Loucy (cell line): ENCODE data around the gene BACH2.

Experiments
- H2AFZ ChIP-seq: fragments of 200-600 bp; sonication (generic); 2 replicates; pipeline ENCODE4 v1.6.0; 2016; ENCODE audit warnings: antibody characterized with exemption, mild to moderate bottlenecking, low read length, moderate library complexity
- H3F3A ChIP-seq: fragments of 200-600 bp; 2 replicates; pipeline ENCODE4 v1.6.0; 2016; ENCODE audit warnings: antibody characterized with exemption, low read depth, mild to moderate bottlenecking
- H3K27me3 ChIP-seq: fragments of 200-600 bp; sonication (generic); 2 replicates; pipeline ENCODE4 v1.6.1; 2014; ENCODE audit warnings: low read length, mild to moderate bottlenecking; ENCODE audit not compliant: insufficient read depth, poor library complexity, severe bottlenecking
- H3K36me3 ChIP-seq: fragments of 200-600 bp; sonication (generic); 2 replicates; pipeline ENCODE4 v1.6.1; 2016; ENCODE audit warnings: low read length; ENCODE audit not compliant: insufficient read depth
- H3K4me1 ChIP-seq: fragments of 200-600 bp; sonication (generic); 2 replicates; pipeline ENCODE4 v1.5.1; 2014; ENCODE audit warnings: low read length, mild to moderate bottlenecking; ENCODE audit not compliant: insufficient read depth, poor library complexity, severe bottlenecking
- H3K4me2 ChIP-seq: fragments of 200-600 bp; sonication (generic); 2 replicates; pipeline ENCODE4 v1.6.0; 2014; ENCODE audit warnings: antibody characterized with exemption, low read length, low read depth, mild to moderate bottlenecking; ENCODE audit not compliant: poor library complexity, severe bottlenecking
- H3K4me3 ChIP-seq: fragments of 200-600 bp; sonication (generic); 2 replicates; pipeline ENCODE4 v1.5.1; 2014; ENCODE audit warnings: low read length, mild to moderate bottlenecking, mixed read lengths; ENCODE audit not compliant: poor library complexity, severe bottlenecking
- H3K79me2 ChIP-seq: fragments of 200-600 bp; sonication (generic); 2 replicates; pipeline ENCODE4 v1.6.1; 2014; ENCODE audit warnings: low read length; ENCODE audit not compliant: insufficient read depth
- H3K9ac ChIP-seq: fragments of 200-600 bp; sonication (generic); 2 replicates; pipeline ENCODE4 v1.6.0; 2014; ENCODE audit warnings: mild to moderate bottlenecking, low read depth, low read length, moderate library complexity; ENCODE audit not compliant: poor library complexity, severe bottlenecking
- H3K9me2 ChIP-seq: fragments of 200-600 bp; sonication (generic); replicated peaks from 2 replicates; pipeline ENCODE4 v1.6.1; 2016; ENCODE audit warnings: low read depth, low read length, mixed read lengths
- H3K9me3 ChIP-seq: fragments of 200-600 bp; sonication (generic); 2 replicates; pipeline ENCODE4 v1.6.1; 2014; ENCODE audit warnings: mild to moderate bottlenecking, antibody characterized with exemption, low read length, low read depth; ENCODE audit not compliant: insufficient read depth
- H4K20me1 ChIP-seq: fragments of 200-600 bp; sonication (generic); 2 replicates; pipeline ENCODE4 v1.6.0; 2014; ENCODE audit warnings: antibody characterized with exemption, low read length, mild to moderate bottlenecking; ENCODE audit not compliant: insufficient read depth, poor library complexity, severe bottlenecking
- CTCF ChIP-seq: fragments of 200-600 bp; sonication (generic); conservative IDR thresholded peaks from 2 replicates; pipeline ENCODE4 v1.5.1; 2014; ENCODE audit warnings: mild to moderate bottlenecking, antibody characterized with exemption, low read length
- EZH2phosphoT487 ChIP-seq: fragments of 200-600 bp; IDR thresholded peaks from 2 replicates; pipeline ENCODE4 v1.6.1; 2018; ENCODE audit warnings: antibody characterized with exemption, mild to moderate bottlenecking, moderate library complexity, borderline replicate concordance

The BACH2 gene

DNA sequence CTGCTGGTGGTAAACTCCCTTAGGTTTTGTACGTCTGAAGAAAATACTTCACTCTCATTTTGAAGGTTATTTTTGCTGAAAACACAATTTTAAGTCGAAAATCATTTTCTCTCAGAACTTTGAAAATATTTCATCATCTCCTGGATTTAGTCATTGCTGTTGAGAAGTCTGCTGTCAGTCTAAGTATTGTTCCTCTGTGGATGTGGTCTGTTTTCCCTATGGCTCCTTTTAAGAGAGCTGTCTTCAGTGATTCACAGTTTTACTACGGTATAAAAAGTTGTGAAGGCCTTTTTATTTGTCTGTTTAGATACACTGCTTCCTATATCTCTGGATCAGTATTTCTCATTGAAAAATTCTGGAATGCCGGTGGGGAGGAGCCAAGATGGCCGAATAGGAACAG is 243.0 kb downstream of the BACH2 start:
- Histone ChIP-seq H3K4me1 (peaks cover 5% of the 10 kb centered on the region), H3K4me2 (no peak overlapping the region), H2AFZ (no peak overlapping the region), H3K9me2 (no peaks in the 10 kb centered on the region), H3K27me3 (no peaks in the 10 kb centered on the region), H3K4me3 (no peak overlapping the region), H3F3A (no peaks in the 10 kb centered on the region), H3K9me3 (peaks cover 7% of the 10 kb centered on the region; the same call in 1 of the 2 replicates), H3K36me3 (peaks cover 12% of the 10 kb centered on the region), H3K79me2 (no peaks in the 10 kb centered on the region), H3K9ac (no peak overlapping the region), H4K20me1 (no peaks in the 10 kb centered on the region)
- TF ChIP-seq EZH2phosphoT487 (no peak), CTCF (no peak)

GRCh38 chr6:90049295-90049694 is 247.3 kb downstream of the BACH2 start:
- no peaks in the 10 kb centered on the region for H4K20me1 ChIP-seq
- H3K36me3 ChIP-seq = peaks cover 12% of the 10 kb centered on the region
- TF ChIP-seq EZH2phosphoT487 = no peak
- TF ChIP-seq CTCF = no peak
- H3F3A ChIP-seq = no peaks in the 10 kb centered on the region
- peaks cover 27% of the 10 kb centered on the region for H3K4me1 ChIP-seq
- H3K9ac ChIP-seq = no peak overlapping the region
- no peak overlapping the region for H2AFZ ChIP-seq
- peaks cover 7% of the 10 kb centered on the region; the same call in 1 of the 2 replicates for H3K9me3 ChIP-seq
- H3K4me3 ChIP-seq = no peak overlapping the region
- no peaks in the 10 kb centered on the region for H3K27me3 ChIP-seq
- no peak overlapping the region for H3K4me2 ChIP-seq
- no peaks in the 10 kb centered on the region for H3K9me2 ChIP-seq
- H3K79me2 ChIP-seq = 0 out of 2 replicates have a peak, but pooled peaks cover 3% of the 10 kb centered on the region

DNA sequence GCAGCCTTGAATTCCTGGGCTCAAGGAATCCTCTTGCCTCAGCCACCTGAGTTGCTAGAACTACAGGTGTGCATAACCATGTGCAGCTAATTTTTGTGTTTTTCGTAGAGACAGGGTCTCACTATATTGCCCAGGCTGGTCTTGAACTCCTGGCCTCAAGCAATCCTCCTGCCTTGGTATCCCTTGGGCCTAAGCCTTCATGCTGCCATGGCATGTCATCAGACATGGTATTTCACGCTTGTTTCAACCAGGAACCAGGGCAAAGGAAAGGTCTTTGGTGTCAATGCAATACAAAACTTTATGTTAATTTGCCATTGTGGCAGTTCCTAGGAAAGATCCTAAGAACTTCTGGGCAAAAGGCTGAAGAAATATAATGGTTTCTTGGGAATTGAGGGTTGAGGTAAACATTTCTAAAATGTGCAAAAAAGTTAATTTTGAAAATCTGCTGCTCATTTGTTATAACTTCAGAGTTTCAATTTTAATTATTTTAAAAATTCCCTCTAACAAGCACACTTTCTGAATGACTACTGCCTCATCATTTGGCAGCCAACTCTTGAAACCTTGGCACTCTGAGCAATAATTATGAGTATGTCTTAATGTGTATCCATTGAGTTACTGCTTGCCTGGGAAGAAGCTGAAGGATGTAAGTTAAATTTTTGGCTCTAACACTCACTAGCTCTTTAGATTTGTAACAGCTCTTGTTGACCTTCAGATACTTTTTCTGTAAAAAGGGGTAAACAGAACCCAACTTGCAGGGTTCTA is 248.3 kb downstream of the BACH2 start:
- H3K9ac ChIP-seq = no peak overlapping the region
- peaks cover 4% of the 10 kb centered on the region; the same call in 1 of the 2 replicates for H3K9me3 ChIP-seq
- no peak overlapping the region for H3K4me2 ChIP-seq
- H3K9me2 ChIP-seq = no peaks in the 10 kb centered on the region
- H3F3A ChIP-seq = no peaks in the 10 kb centered on the region
- peaks cover 5% of the 10 kb centered on the region for H3K36me3 ChIP-seq
- no peaks in the 10 kb centered on the region for H3K27me3 ChIP-seq
- H3K4me3 ChIP-seq = no peak overlapping the region
- H3K4me1 ChIP-seq = peaks cover 36% of the 10 kb centered on the region
- TF ChIP-seq EZH2phosphoT487 = no peak
- no peak for TF ChIP-seq CTCF
- H4K20me1 ChIP-seq = no peaks in the 10 kb centered on the region
- H2AFZ ChIP-seq = no peak overlapping the region
- 0 out of 2 replicates have a peak, but pooled peaks cover 3% of the 10 kb centered on the region for H3K79me2 ChIP-seq
